ENCODE results near the gene PTPN14.

The PTPN14 gene

DNA sequence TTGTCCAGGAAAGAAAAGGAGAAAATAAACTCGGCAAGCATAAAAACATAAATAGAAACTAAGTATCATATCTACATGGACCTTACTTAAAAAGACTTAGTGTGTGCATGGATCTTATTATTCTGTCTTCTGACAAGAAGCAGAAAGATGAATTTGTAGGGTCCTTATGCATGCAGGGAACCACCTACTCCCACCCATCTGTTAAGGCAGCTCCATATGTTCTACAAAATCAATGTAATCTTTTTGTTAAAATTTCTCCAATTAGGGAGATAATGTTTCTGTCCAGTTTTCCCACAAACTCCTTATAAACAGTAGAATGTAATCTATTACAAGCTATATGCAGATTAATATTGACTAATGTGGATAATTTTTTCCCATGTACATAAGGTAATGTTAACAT lies 13.9 kb upstream of the PTPN14 start:
- DNase-seq = no peak
- H3K27me3 Mint-ChIP-seq (ENCODE audit: low read depth, poor library complexity) = peaks cover 15% of the 10 kb centered on the region
- peaks cover 6% of the 10 kb centered on the region for H3K9me3 Mint-ChIP-seq
- H3K36me3 Mint-ChIP-seq (ENCODE audit: low read depth) = no peaks in the 10 kb centered on the region
- H3K4me3 Mint-ChIP-seq = no peak overlapping the region
- no peak overlapping the region for H3K27ac Mint-ChIP-seq
- TF ChIP-seq, protein P1, sequence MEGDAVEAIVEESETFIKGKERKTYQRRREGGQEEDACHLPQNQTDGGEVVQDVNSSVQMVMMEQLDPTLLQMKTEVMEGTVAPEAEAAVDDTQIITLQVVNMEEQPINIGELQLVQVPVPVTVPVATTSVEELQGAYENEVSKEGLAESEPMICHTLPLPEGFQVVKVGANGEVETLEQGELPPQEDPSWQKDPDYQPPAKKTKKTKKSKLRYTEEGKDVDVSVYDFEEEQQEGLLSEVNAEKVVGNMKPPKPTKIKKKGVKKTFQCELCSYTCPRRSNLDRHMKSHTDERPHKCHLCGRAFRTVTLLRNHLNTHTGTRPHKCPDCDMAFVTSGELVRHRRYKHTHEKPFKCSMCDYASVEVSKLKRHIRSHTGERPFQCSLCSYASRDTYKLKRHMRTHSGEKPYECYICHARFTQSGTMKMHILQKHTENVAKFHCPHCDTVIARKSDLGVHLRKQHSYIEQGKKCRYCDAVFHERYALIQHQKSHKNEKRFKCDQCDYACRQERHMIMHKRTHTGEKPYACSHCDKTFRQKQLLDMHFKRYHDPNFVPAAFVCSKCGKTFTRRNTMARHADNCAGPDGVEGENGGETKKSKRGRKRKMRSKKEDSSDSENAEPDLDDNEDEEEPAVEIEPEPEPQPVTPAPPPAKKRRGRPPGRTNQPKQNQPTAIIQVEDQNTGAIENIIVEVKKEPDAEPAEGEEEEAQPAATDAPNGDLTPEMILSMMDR (IDR thresholded peaks at IDR 0.05) = no peak
- H3K4me1 Mint-ChIP-seq = peaks cover 18% of the 10 kb centered on the region

DNA sequence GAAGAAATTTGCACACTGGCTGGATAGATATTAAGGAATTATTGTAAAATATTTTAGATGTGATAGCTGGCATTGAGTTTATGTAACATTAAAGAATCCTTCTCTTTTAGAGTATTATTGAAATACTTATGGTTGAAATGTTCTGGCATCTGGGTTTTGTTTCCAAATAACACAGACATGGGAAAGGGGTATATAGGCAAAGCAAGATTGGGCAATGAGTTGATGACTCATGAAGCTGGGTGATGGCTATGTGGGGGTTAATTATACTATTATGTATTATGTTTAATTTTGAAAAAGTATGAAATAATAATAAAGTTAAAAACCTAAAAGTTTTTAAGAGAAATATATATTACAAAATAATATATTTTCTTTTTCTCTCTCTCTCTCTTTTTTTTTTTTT lies 12.5 kb upstream of the PTPN14 start:
- TF ChIP-seq, protein P1 (IDR thresholded peaks at IDR 0.05) = no peak
- Mint-ChIP-seq H3K27me3 (ENCODE audit: low read depth, poor library complexity) (peaks cover 9% of the 10 kb centered on the region), H3K27ac (no peak overlapping the region), H3K36me3 (ENCODE audit: low read depth) (no peaks in the 10 kb centered on the region), H3K4me1 (peaks cover 23% of the 10 kb centered on the region), H3K4me3 (no peak overlapping the region), H3K9me3 (peaks cover 6% of the 10 kb centered on the region)
- DNase-seq = no peak

DNA sequence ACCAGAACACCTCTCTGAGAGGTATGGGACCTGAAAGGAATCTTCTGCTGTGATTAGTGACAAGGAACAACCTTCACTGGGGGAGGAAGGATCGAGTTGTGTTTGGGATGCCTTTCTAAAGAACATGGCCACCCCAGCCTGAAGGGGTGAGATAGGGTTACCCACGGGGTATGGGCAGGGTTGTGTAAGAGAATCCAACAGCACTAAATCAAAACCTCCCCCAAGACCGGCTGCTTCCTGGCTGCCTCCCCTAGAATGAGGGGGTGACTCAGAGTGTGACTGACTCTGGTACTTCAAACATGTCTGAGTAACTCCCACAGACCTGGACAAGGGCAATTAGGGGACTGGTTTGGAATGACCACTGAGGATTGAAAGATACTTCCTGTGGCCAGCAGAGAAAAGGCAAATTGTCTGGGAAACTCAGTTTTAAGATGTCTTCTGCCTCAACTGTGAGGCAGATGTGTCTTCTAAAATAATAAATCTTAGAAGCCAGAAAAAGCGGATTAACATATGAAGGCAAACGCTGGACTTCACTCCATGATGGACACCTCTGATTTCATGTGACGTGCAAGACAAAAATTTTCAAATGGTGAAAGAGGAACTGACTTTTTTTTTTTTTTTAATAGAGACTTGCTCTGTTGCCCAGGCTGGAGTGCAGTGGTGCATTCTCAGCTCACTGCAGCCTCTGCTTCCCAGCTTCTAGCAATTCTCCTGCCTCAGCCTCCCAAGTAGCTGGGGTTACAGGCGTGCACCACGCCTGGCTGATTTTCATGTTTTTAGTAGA lies 6.7 kb upstream of the PTPN14 start:
- Mint-ChIP-seq H3K4me1 (peaks cover 68% of the 10 kb centered on the region), H3K27me3 (ENCODE audit: low read depth, poor library complexity) (peaks cover 9% of the 10 kb centered on the region)

DNA sequence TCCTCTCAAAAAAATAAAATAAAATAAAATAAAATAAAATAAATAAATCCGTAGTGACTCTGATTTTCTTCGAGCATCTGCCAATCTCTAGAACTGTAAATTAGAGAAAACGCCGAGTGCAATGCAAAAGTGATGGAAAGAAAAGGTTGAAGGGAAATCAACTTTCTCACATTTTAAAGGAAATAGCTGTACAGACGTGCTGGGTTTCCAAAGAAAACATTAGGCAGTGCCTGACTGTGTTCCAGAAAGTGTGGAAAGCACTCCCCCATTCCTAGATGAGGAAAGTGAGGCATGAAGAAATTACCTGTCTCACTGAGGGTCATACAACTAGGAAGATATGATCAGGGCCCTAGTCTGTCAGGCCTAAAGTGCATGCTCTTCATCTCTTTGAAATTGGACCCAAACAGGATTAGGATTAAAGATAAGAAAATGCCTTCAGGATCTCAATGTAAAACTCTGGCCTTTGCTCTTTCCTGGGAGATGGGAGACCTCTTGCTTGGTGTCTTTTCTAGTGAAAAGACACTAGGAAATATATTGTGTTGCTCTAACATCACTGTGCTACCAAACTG lies 1.8 kb upstream of the PTPN14 start:
- TF ChIP-seq, protein P1 (IDR thresholded peaks at IDR 0.05) = no peak
- Mint-ChIP-seq H3K27me3 (ENCODE audit: low read depth, poor library complexity) (no peaks in the 10 kb centered on the region), H3K27ac (peak overlapping the region; percentile 88), H3K9me3 (no peaks in the 10 kb centered on the region), H3K36me3 (ENCODE audit: low read depth) (no peaks in the 10 kb centered on the region), H3K4me3 (peak overlapping the region; percentile 94), H3K4me1 (peaks cover 83% of the 10 kb centered on the region)
- no peak for DNase-seq

More for the DNA sequence above, 6.7 kb upstream of the PTPN14 start:
- Mint-ChIP-seq H3K9me3 (peaks cover 6% of the 10 kb centered on the region), H3K27ac (peak overlapping the region; percentile 97), H3K4me3 (peak overlapping the region; percentile 6), H3K36me3 (ENCODE audit: low read depth) (no peaks in the 10 kb centered on the region)
- peak; percentile 42 for DNase-seq
- TF ChIP-seq, protein P1 (IDR thresholded peaks at IDR 0.05) = no peak

DNA sequence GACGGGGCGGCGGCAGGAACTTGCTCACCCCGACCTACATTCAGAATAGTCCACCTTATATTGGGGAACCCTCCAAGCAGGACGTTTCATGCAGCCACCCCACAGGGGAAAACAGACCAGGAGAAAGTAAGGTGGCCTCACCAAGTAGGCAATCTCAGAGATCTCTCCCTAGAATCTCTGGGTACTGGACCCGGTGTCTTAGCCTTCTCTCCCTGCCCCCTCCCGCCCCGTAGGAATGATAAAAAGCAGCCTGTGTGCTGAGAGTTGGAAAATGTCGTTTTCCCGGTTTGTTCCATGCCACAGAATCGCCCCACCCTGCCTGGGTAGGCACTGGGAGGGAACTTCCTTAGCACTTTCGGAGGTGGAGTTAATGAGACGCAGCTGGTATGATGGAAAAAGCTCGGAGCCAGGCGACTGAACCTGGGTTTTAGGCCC lies 789 bp upstream of the PTPN14 start:
- peak overlapping the region; percentile 94 for H3K4me3 Mint-ChIP-seq
- TF ChIP-seq, protein P1 (IDR thresholded peaks at IDR 0.05) = no peak
- peak; percentile 40 for DNase-seq
- H3K27ac Mint-ChIP-seq = peak overlapping the region; percentile 100
- no peaks in the 10 kb centered on the region for H3K36me3 Mint-ChIP-seq (ENCODE audit: low read depth)
- H3K9me3 Mint-ChIP-seq = no peaks in the 10 kb centered on the region
- H3K27me3 Mint-ChIP-seq (ENCODE audit: low read depth, poor library complexity) = no peaks in the 10 kb centered on the region
- peaks cover 83% of the 10 kb centered on the region for H3K4me1 Mint-ChIP-seq

Measured in nephron progenitor cell (in vitro differentiated cells).